Measurements from ENCODE around the gene VMP1.

GRCh38 chr17:59798111-59798510 lies 90.7 kb downstream of the VMP1 start:
- no peak for TF ChIP-seq CTCF (IDR thresholded peaks at IDR 0.05; ENCODE audit: low read depth, low read length, poor library complexity, severe bottlenecking)
- no peak for TF ChIP-seq EZH2phosphoT487 (IDR thresholded peaks at IDR 0.05; ENCODE audit: borderline replicate concordance, low read length)
